SK-N-MC (cell line): ENCODE measurements around the gene CREBZF.

Experiments
- DNase-seq: peaks from one replicate; pipeline ENCODE4 v3.0.0-alpha.2; 2011; ENCODE audit warnings: low read depth, low spot score
- H3K27ac ChIP-seq: fragments of 200-600 bp; sonication (generic); 2 replicates; pipeline ENCODE4 v1.5.1; 2016; ENCODE audit warnings: mixed run types
- H3K36me3 ChIP-seq: fragments of 200-600 bp; sonication (generic); 2 replicates; pipeline ENCODE4 v1.6.1; 2017; ENCODE audit warnings: antibody characterized with exemption, low read length, mixed read lengths; ENCODE audit not compliant: insufficient read depth
- H3K4me3 ChIP-seq: fragments of 200-600 bp; sonication (generic); 2 replicates; pipeline ENCODE4 v1.5.1; 2016
- H3K9ac ChIP-seq: fragments of 200-600 bp; sonication (generic); 2 replicates; pipeline ENCODE4 v1.8.0; 2017; ENCODE audit warnings: mixed run types, mixed read lengths; ENCODE audit not compliant: insufficient read length
- H3K9me3 ChIP-seq: fragments of 200-600 bp; sonication (generic); 2 replicates; pipeline ENCODE4 v1.6.1; 2017; ENCODE audit warnings: low read depth, mild to moderate bottlenecking, antibody characterized with exemption, low read length, moderate library complexity, mixed read lengths
- EZH2 ChIP-seq: fragments of 200-600 bp; sonication (generic); IDR thresholded peaks from one replicate; pipeline ENCODE4 v1.6.1; 2017; ENCODE audit warnings: antibody characterized with exemption
- FOXP2 ChIP-seq: optimal IDR thresholded peaks from 2 replicates; pipeline ENCODE3; 2011; ENCODE audit warnings: mild to moderate bottlenecking, moderate library complexity; ENCODE audit not compliant: insufficient read depth; ENCODE audit errors: extremely low read length, control extremely low read depth
- POLR2AphosphoS5 ChIP-seq: IDR thresholded peaks from 2 replicates; pipeline ENCODE4 v1.6.1; 2012; ENCODE audit warnings: mild to moderate bottlenecking, low read depth, low read length, borderline replicate concordance

Gene CREBZF

GRCh38 chr11:85664615-85665481 lies at the start of gene CREBZF:
TSS of gene CREBZF (minus strand) at chr11:85665129. CDS start at chr11:85664875, 254 bp downstream.
- H3K9ac ChIP-seq: peak within 1 kb of the TSS; percentile 99
- TF ChIP-seq POLR2AphosphoS5 (peak; percentile 98), EZH2 (no peak)
- H3K4me3 ChIP-seq: peak within 1 kb of the TSS; percentile 84
- H3K9me3 ChIP-seq: no peaks in the 10 kb centered on the region
- H3K27ac ChIP-seq: peak within 1 kb of the TSS; percentile 87
- peak; percentile 82 for DNase-seq
- peaks cover 43% of the 10 kb centered on the region for H3K36me3 ChIP-seq

- no peak for DNase-seq
These were observed 48.0 kb upstream of the CREBZF start for GRCh38 chr11:85712953-85713352.

GRCh38 chr11:85710917-85711316 lies 46.0 kb upstream of the CREBZF start:
- no peak overlapping the region for H3K4me3 ChIP-seq
- H3K27ac ChIP-seq: no peak overlapping the region
- no peaks in the 10 kb centered on the region for H3K36me3 ChIP-seq
- no peak for DNase-seq
- TF ChIP-seq EZH2: no peak
- TF ChIP-seq FOXP2: no peak
- no peak for TF ChIP-seq POLR2AphosphoS5
- no peaks in the 10 kb centered on the region for H3K9me3 ChIP-seq
- no peak overlapping the region for H3K9ac ChIP-seq

More at GRCh38 chr11:85712953-85713352, 48.0 kb upstream of the CREBZF start:
- Histone ChIP-seq H3K9me3 (no peaks in the 10 kb centered on the region), H3K27ac (no peak overlapping the region), H3K4me3 (no peak overlapping the region), H3K36me3 (no peaks in the 10 kb centered on the region), H3K9ac (no peak overlapping the region)
- no peak for TF ChIP-seq POLR2AphosphoS5
- TF ChIP-seq EZH2: no peak
- TF ChIP-seq FOXP2: no peak

- TF ChIP-seq POLR2AphosphoS5: no peak
- TF ChIP-seq FOXP2: no peak
- TF ChIP-seq EZH2: no peak
- Histone ChIP-seq H3K4me3 (no peak overlapping the region), H3K9ac (no peak overlapping the region), H3K9me3 (no peaks in the 10 kb centered on the region), H3K36me3 (no peaks in the 10 kb centered on the region), H3K27ac (no peak overlapping the region)
- no peak for DNase-seq
These were observed 45.2 kb upstream of the CREBZF start for GRCh38 chr11:85709941-85710702.

- H3K9me3 ChIP-seq: no peaks in the 10 kb centered on the region
- H3K4me3 ChIP-seq: no peak overlapping the region
- no peak for DNase-seq
- H3K9ac ChIP-seq: no peak overlapping the region
- H3K27ac ChIP-seq: no peak overlapping the region
- no peak for TF ChIP-seq EZH2
- TF ChIP-seq POLR2AphosphoS5: no peak
- TF ChIP-seq FOXP2: no peak
- H3K36me3 ChIP-seq: no peaks in the 10 kb centered on the region
These were observed 40.9 kb upstream of the CREBZF start for GRCh38 chr11:85705800-85706199.

- H3K9me3 ChIP-seq: no peaks in the 10 kb centered on the region
- H3K4me3 ChIP-seq: no peak overlapping the region
- H3K9ac ChIP-seq: no peak overlapping the region
- H3K27ac ChIP-seq: no peak overlapping the region
- TF ChIP-seq POLR2AphosphoS5 (no peak), FOXP2 (no peak), EZH2 (no peak)
- no peaks in the 10 kb centered on the region for H3K36me3 ChIP-seq
- no peak for DNase-seq
These were observed 40.0 kb upstream of the CREBZF start for GRCh38 chr11:85704967-85705366.

GRCh38 chr11:85699957-85700741 lies 35.2 kb upstream of the CREBZF start:
- no peak for DNase-seq
- H3K4me3 ChIP-seq: no peak overlapping the region
- no peak overlapping the region for H3K27ac ChIP-seq
- H3K9me3 ChIP-seq: no peaks in the 10 kb centered on the region
- H3K9ac ChIP-seq: no peak overlapping the region
- H3K36me3 ChIP-seq: no peaks in the 10 kb centered on the region
- TF ChIP-seq FOXP2 (no peak), POLR2AphosphoS5 (no peak), EZH2 (no peak)

- TF ChIP-seq EZH2 (no peak), FOXP2 (no peak), POLR2AphosphoS5 (no peak)
- Histone ChIP-seq H3K36me3 (no peaks in the 10 kb centered on the region), H3K9me3 (no peaks in the 10 kb centered on the region), H3K4me3 (no peak overlapping the region), H3K9ac (no peak overlapping the region), H3K27ac (no peak overlapping the region)
- no peak for DNase-seq
These were observed 33.3 kb upstream of the CREBZF start for GRCh38 chr11:85698195-85698594.
